Neural progenitor cell (in vitro differentiated cells): Measurements from ENCODE around the gene PSMB7. TPM values are rescaled to one million over a fixed set of nuclear protein-coding genes. Genes with fewer than 3 reads are reported as not detected.

Source experiments
- DNase-seq: peaks from one replicate; pipeline ENCODE4 v3.0.0-alpha.2; 2016; ENCODE audit warnings: low spot score
- H2AFZ ChIP-seq: fragments of 200-600 bp; sonication (generic); replicated peaks from 2 replicates; pipeline ENCODE4 v1.6.1; 2016; ENCODE audit warnings: antibody characterized with exemption
- H3F3A ChIP-seq: fragments of 200-600 bp; sonication (generic); 2 replicates; pipeline ENCODE4 v1.6.1; 2016; ENCODE audit warnings: antibody characterized with exemption, low read depth
- H3K27ac ChIP-seq: fragments of 200-600 bp; sonication (generic); 2 replicates; pipeline ENCODE4 v1.5.1; 2016; ENCODE audit warnings: mild to moderate bottlenecking
- H3K27me3 ChIP-seq: fragments of 200-600 bp; sonication (generic); 2 replicates; pipeline ENCODE4 v1.6.1; 2016; ENCODE audit warnings: mild to moderate bottlenecking, moderate library complexity
- H3K36me3 ChIP-seq: fragments of 200-600 bp; sonication (generic); 2 replicates; pipeline ENCODE4 v1.5.1; 2016
- H3K4me1 ChIP-seq: fragments of 200-600 bp; sonication (generic); 2 replicates; pipeline ENCODE4 v1.6.1; 2016; ENCODE audit warnings: mixed run types
- H3K4me2 ChIP-seq: fragments of 200-600 bp; sonication (generic); 2 replicates; pipeline ENCODE4 v1.6.1; 2016
- H3K4me3 ChIP-seq: fragments of 200-600 bp; sonication (generic); 2 replicates; pipeline ENCODE4 v1.5.1; 2016
- H3K79me2 ChIP-seq: fragments of 200-600 bp; sonication (generic); 2 replicates; pipeline ENCODE4 v1.6.1; 2016; ENCODE audit warnings: low read depth
- H3K9ac ChIP-seq: fragments of 200-600 bp; sonication (generic); 2 replicates; pipeline ENCODE4 v1.6.1; 2016
- H3K9me3 ChIP-seq: fragments of 200-600 bp; sonication (generic); 2 replicates; pipeline ENCODE4 v1.5.1; 2016; ENCODE audit warnings: low read depth
- H4K20me1 ChIP-seq: fragments of 200-600 bp; sonication (generic); 2 replicates; pipeline ENCODE4 v1.6.1; 2016; ENCODE audit warnings: low read depth
- H3K27ac Mint-ChIP-seq: 3 replicates; pipeline ENCODE4 v1.8.0; 2021; ENCODE audit warnings: mixed read lengths
- H3K27me3 Mint-ChIP-seq: 2 replicates; pipeline ENCODE4 v1.8.0; 2022; ENCODE audit warnings: low read depth, mild to moderate bottlenecking, inconsistent platforms, moderate library complexity, mixed read lengths; ENCODE audit not compliant: insufficient read depth
- H3K36me3 Mint-ChIP-seq: 3 replicates; pipeline ENCODE4 v1.8.0; 2021; ENCODE audit warnings: mixed read lengths
- H3K4me1 Mint-ChIP-seq: 3 replicates; pipeline ENCODE4 v1.8.0; 2021; ENCODE audit warnings: mixed read lengths
- H3K4me3 Mint-ChIP-seq: 3 replicates; pipeline ENCODE4 v1.8.0; 2021; ENCODE audit warnings: mild to moderate bottlenecking, moderate library complexity, mixed read lengths
- H3K9me3 Mint-ChIP-seq: 3 replicates; pipeline ENCODE4 v1.8.0; 2020; ENCODE audit warnings: mixed read lengths
- CTCF ChIP-seq: fragments of 200-600 bp; sonication (generic); IDR thresholded peaks from 2 replicates; pipeline ENCODE4 v1.5.1; 2017; ENCODE audit warnings: antibody characterized with exemption, mild to moderate bottlenecking
- EZH2 ChIP-seq: fragments of 200-600 bp; sonication (generic); IDR thresholded peaks from 2 replicates; pipeline ENCODE4 v1.6.1; 2017; ENCODE audit warnings: antibody characterized with exemption, mild to moderate bottlenecking, moderate library complexity
- EZH2phosphoT487 ChIP-seq: fragments of 200-600 bp; sonication (generic); IDR thresholded peaks from 2 replicates; pipeline ENCODE4 v1.6.1; 2017; ENCODE audit warnings: antibody characterized with exemption
- total RNA-seq: library from RNA; depleted of rRNA; stranded (reverse); fragments of >200 nt; gene quantifications from 2 replicates; pipeline ENCODE4 v1.2.3, GENCODE V29; 2015; ENCODE audit warnings: low replicate concordance

The PSMB7 gene
- total RNA-seq, 1 donor from 2014 or later, result 249 TPM

GRCh38 chr9:124376329-124376728 lies 38.9 kb downstream of the PSMB7 start:
- TF ChIP-seq EZH2 (no peak), EZH2phosphoT487 (no peak), CTCF (no peak)
- H3K4me3 Mint-ChIP-seq, result no peak overlapping the region
- H3K36me3 ChIP-seq, result peaks cover 4% of the 10 kb centered on the region
- H3K27ac ChIP-seq, result no peak overlapping the region
- H3K27ac Mint-ChIP-seq, result no peak overlapping the region
- peaks cover 7% of the 10 kb centered on the region for H3K9me3 Mint-ChIP-seq
- no peaks in the 10 kb centered on the region for H3K4me1 Mint-ChIP-seq
- no peak overlapping the region for H3K4me3 ChIP-seq
- no peaks in the 10 kb centered on the region for H3K27me3 ChIP-seq
- H3K9me3 ChIP-seq, result no peaks in the 10 kb centered on the region
- H3K79me2 ChIP-seq, result peaks cover 53% of the 10 kb centered on the region
- H3K27me3 Mint-ChIP-seq, result peaks cover 3% of the 10 kb centered on the region
- H2AFZ ChIP-seq, result no peak overlapping the region
- H3K9ac ChIP-seq, result no peak overlapping the region
- H3K36me3 Mint-ChIP-seq, result peaks cover 22% of the 10 kb centered on the region
- peaks cover 3% of the 10 kb centered on the region for H4K20me1 ChIP-seq
- DNase-seq, result no peak
- H3F3A ChIP-seq, result peaks cover 2% of the 10 kb centered on the region
- peaks cover 5% of the 10 kb centered on the region for H3K4me1 ChIP-seq
- no peak overlapping the region for H3K4me2 ChIP-seq

GRCh38 chr9:124375726-124376125 lies 39.5 kb downstream of the PSMB7 start:
- no peak for DNase-seq
- Mint-ChIP-seq H3K4me3 (no peak overlapping the region), H3K4me1 (no peaks in the 10 kb centered on the region), H3K36me3 (peaks cover 22% of the 10 kb centered on the region), H3K27me3 (peaks cover 3% of the 10 kb centered on the region), H3K9me3 (peaks cover 7% of the 10 kb centered on the region), H3K27ac (no peak overlapping the region)
- H3K27me3 ChIP-seq, result no peaks in the 10 kb centered on the region
- no peak overlapping the region for H3K4me2 ChIP-seq
- H3K4me3 ChIP-seq, result no peak overlapping the region
- peaks cover 3% of the 10 kb centered on the region for H4K20me1 ChIP-seq
- H3K9ac ChIP-seq, result no peak overlapping the region
- no peaks in the 10 kb centered on the region for H3F3A ChIP-seq
- H3K9me3 ChIP-seq, result no peaks in the 10 kb centered on the region
- H3K4me1 ChIP-seq, result no peaks in the 10 kb centered on the region
- H3K27ac ChIP-seq, result no peak overlapping the region
- no peak overlapping the region for H2AFZ ChIP-seq
- no peak for TF ChIP-seq CTCF
- TF ChIP-seq EZH2, result no peak
- TF ChIP-seq EZH2phosphoT487, result no peak
- peaks cover 4% of the 10 kb centered on the region for H3K36me3 ChIP-seq
- peaks cover 53% of the 10 kb centered on the region for H3K79me2 ChIP-seq

- H4K20me1 ChIP-seq, result peaks cover 13% of the 10 kb centered on the region
- TF ChIP-seq EZH2phosphoT487, result no peak
- no peak for TF ChIP-seq EZH2
- TF ChIP-seq CTCF, result no peak
These were observed 41.4 kb downstream of the PSMB7 start for GRCh38 chr9:124373851-124374250.

More at GRCh38 chr9:124373851-124374250, 41.4 kb downstream of the PSMB7 start:
- Histone ChIP-seq H3K36me3 (peaks cover 4% of the 10 kb centered on the region), H3K4me3 (no peak overlapping the region), H3K4me2 (no peak overlapping the region), H3K9me3 (no peaks in the 10 kb centered on the region), H3K4me1 (no peaks in the 10 kb centered on the region), H3K27ac (no peak overlapping the region), H3K9ac (no peak overlapping the region), H2AFZ (no peak overlapping the region), H3F3A (no peaks in the 10 kb centered on the region), H3K79me2 (peaks cover 64% of the 10 kb centered on the region), H3K27me3 (no peaks in the 10 kb centered on the region)
- H3K27ac Mint-ChIP-seq, result no peak overlapping the region
- H3K36me3 Mint-ChIP-seq, result peaks cover 15% of the 10 kb centered on the region
- no peak overlapping the region for H3K4me3 Mint-ChIP-seq
- peaks cover 7% of the 10 kb centered on the region for H3K9me3 Mint-ChIP-seq
- H3K4me1 Mint-ChIP-seq, result no peaks in the 10 kb centered on the region
- peaks cover 3% of the 10 kb centered on the region for H3K27me3 Mint-ChIP-seq
- DNase-seq, result no peak
